Measurements from ENCODE around the gene CTSE.

GRCh38 chr1:206035027-206035426, 11.3 kb upstream of the CTSE start:
- TF ChIP-seq CTCF (IDR thresholded peaks at IDR 0.05): no peak
- no peak for TF ChIP-seq POLR2A (IDR thresholded peaks at IDR 0.05)
